Naive thymus-derived CD8-positive, alpha-beta T cell (primary cell): ENCODE results near the gene PLPP4. TPM values are rescaled to one million over a fixed set of nuclear protein-coding genes. Genes with fewer than 3 reads are reported as not detected.

Experiments used
- ATAC-seq, 2 donors: fragments of 150-1000 bp; cut with Tn5 transposase in 1 of 2; sonication (Bioruptor Pico), chemical (Tn5 transposase) in 1 of 2; 1 replicate in 1 of 2; 2 replicates in 1 of 2; pipeline ENCODE4 v1.10.0; 2021; ENCODE audit warnings: mild to moderate bottlenecking in 2 of 2, moderate library complexity in 2 of 2
- POLR2A ChIA-PET: fragments of 350-600 bp; sonication (Branson Sonifier 250); formaldehyde crosslinking; loops from one replicate; lab custom pipeline; 2021; ENCODE audit warnings: antibody characterized with exemption; lab: Charles Lee
- DNase-seq, 10 donors: peaks; one replicate each; pipeline versions ENCODE4 v3.0.0 to v3.0.0-alpha.2; 2020 to 2022
- H3K27ac Mint-ChIP-seq, 10 donors: one replicate each; pipeline ENCODE4 v1.8.0; 2020 to 2022; ENCODE audit warnings: mild to moderate bottlenecking in 10 of 10, mixed read lengths in 10 of 10, moderate library complexity in 4 of 10, inconsistent platforms in 1 of 10
- H3K27me3 Mint-ChIP-seq, 5 donors: one replicate each; pipeline ENCODE4 v1.8.0; 2021 to 2022; ENCODE audit warnings: mixed read lengths in 5 of 5
- H3K36me3 Mint-ChIP-seq, 3 donors: one replicate each; pipeline ENCODE4 v1.8.0; 2020 to 2022; ENCODE audit warnings: mixed read lengths in 3 of 3, mild to moderate bottlenecking in 2 of 3, inconsistent platforms in 1 of 3
- H3K4me1 Mint-ChIP-seq, 4 donors: one replicate each; pipeline ENCODE4 v1.8.0; 2021 to 2022; ENCODE audit warnings: mixed read lengths in 4 of 4
- H3K4me3 Mint-ChIP-seq, 10 donors: one replicate each; pipeline ENCODE4 v1.8.0; 2020 to 2022; ENCODE audit warnings: mild to moderate bottlenecking in 10 of 10, mixed read lengths in 10 of 10, moderate library complexity in 6 of 10, inconsistent platforms in 1 of 10
- H3K9me3 Mint-ChIP-seq, 9 donors: one replicate each; pipeline ENCODE4 v1.8.0; 2020 to 2022; ENCODE audit warnings: mixed read lengths in 9 of 9, mild to moderate bottlenecking in 3 of 9, inconsistent platforms in 1 of 9, moderate library complexity in 1 of 9
- polyA plus RNA-seq, 3 donors: library from polyadenylated mRNA; unstranded; fragments of 300-500 nt; fragmentation: Illumina TruSeq; gene quantifications; one replicate each; pipeline ENCODE4 v1.2.3, GENCODE V29; 2021
- total RNA-seq, 8 experiments: library from RNA in 2 of 8; stranded (reverse) in 2 of 8; gene quantifications; one replicate each; pipeline ENCODE4 v1.2.3 and lab custom pipeline; 2021 to 2026

PLPP4 gene
- not detected for total RNA-seq
- polyA plus RNA-seq = not detected
- total RNA-seq (lab: John Stamatoyannopoulos, UW) = 0 reads per million in 6 experiments

DNA sequence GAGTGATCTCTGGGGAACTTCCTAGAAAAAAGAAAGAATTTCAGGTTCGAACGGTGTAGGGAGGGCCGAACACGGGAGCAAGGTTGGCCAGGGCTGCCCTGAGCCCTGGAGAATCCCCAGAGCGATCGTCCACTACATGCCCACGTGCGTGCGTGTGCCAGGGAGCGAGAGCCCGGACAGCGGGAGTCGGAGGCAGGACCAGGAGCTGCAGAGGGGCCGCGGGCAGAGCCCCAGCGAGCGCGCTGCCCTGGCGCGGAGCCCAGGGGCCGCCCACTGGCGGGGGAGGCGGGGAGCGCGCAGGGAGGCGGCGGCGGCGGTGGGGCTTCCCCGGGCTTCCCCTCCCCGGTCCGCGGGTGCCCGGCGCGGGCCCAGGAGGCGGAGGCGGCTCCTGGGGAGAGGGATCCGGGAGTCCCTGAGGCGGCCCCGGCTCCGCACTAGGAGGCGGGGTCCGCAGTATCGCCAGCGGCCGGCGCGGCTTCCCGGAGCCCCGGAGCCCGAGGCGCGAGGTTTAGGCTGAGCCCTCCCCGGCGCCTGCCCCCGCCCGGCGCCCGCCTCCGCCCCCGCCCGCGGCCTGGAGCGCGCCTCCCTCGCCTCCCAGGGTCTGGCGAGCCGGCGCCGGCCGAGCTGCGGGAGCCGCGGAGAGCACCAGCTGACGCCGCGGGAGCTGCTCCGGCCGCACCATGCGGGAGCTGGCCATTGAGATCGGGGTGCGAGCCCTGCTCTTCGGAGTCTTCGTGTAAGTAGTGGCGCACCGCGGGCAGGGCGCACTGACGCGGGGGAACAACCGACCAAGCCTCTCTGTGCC lies at the start of gene PLPP4:
PLPP4 (plus strand) TSS at position 602 of the 805 bp plus-strand sequence; CDS start at position 681, 79 bp downstream.
- POLR2A ChIA-PET = no interaction called here
- H3K4me3 Mint-ChIP-seq = peak within 1 kb of the TSS in 8 of 10 donors; percentile 32 to 71 (median 52)

DNA sequence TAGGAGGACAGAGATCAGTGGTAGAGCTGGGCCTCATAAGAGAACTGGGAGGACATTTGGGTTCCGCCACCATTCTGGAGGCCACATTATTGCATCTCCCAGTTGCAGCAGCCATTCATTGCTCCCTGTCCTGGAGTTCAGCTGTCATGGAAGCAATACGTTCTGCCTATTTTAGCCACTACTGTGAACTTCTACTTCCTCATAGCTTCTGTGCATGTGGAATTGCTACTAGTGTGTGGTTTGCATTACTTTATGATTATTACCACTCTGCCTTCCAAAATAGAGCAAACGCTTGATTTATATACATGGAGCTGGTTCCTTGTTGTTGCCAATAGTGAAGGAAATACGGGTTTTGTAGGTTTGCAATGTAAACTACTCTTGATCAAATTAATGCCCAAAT lies 47.2 kb upstream of the PLPP4 start:
- no peak overlapping the region for H3K27ac Mint-ChIP-seq

More for the DNA sequence above, at the start of gene PLPP4:
- no peak for DNase-seq
- H3K27me3 Mint-ChIP-seq = peaks cover 19 to 56% (median 29%) of the 10 kb centered on the region in 5 donors
- peaks cover 0 to 1% (median under 1%) of the 10 kb centered on the region in 4 donors for H3K4me1 Mint-ChIP-seq
- no peaks in the 10 kb centered on the region for H3K9me3 Mint-ChIP-seq
- no peak within 1 kb of the TSS for H3K27ac Mint-ChIP-seq
- no peak for ATAC-seq
- H3K36me3 Mint-ChIP-seq = no peaks in the 10 kb centered on the region

DNA sequence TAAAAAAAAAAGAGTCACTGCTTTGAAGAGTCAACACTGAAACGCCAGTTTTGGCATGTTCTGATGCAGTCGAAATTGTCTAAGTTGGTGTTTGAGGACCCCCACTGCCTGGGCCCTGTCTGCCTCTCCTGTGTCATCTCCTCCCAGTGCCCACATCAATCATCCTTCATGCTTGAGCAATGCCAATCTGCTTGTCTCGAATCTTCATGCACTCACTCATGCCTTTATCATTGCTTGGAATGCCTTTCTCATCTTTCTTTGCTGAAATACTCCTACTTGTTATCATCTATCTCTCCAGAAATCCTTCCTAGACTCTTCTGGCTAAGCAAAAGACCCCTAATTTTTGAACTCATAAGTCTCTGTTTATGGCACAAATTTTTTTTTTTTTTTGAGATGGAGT lies 42.1 kb upstream of the PLPP4 start:
- H3K4me1 Mint-ChIP-seq = no peaks in the 10 kb centered on the region
- ATAC-seq (no peak), DNase-seq (no peak)
- H3K4me3 Mint-ChIP-seq = no peak overlapping the region
- H3K9me3 Mint-ChIP-seq = peaks cover 0 to 6% (median 2%) of the 10 kb centered on the region in 9 donors
- H3K27ac Mint-ChIP-seq = peak overlapping the region in 1 of 10 donors; percentile 53
- POLR2A ChIA-PET = no interaction called here
- no peaks in the 10 kb centered on the region for H3K36me3 Mint-ChIP-seq
- peaks cover 5 to 10% (median 8%) of the 10 kb centered on the region in 5 donors for H3K27me3 Mint-ChIP-seq

More for the DNA sequence above, 47.2 kb upstream of the PLPP4 start:
- no peaks in the 10 kb centered on the region for H3K4me1 Mint-ChIP-seq
- no peak for ATAC-seq
- peaks cover 6 to 26% (median 11%) of the 10 kb centered on the region in 5 donors for H3K27me3 Mint-ChIP-seq
- POLR2A ChIA-PET = no interaction called here
- H3K36me3 Mint-ChIP-seq = no peaks in the 10 kb centered on the region
- no peak for DNase-seq
- peaks cover 0 to 9% (median 0%) of the 10 kb centered on the region in 9 donors for H3K9me3 Mint-ChIP-seq
- no peak overlapping the region for H3K4me3 Mint-ChIP-seq

DNA sequence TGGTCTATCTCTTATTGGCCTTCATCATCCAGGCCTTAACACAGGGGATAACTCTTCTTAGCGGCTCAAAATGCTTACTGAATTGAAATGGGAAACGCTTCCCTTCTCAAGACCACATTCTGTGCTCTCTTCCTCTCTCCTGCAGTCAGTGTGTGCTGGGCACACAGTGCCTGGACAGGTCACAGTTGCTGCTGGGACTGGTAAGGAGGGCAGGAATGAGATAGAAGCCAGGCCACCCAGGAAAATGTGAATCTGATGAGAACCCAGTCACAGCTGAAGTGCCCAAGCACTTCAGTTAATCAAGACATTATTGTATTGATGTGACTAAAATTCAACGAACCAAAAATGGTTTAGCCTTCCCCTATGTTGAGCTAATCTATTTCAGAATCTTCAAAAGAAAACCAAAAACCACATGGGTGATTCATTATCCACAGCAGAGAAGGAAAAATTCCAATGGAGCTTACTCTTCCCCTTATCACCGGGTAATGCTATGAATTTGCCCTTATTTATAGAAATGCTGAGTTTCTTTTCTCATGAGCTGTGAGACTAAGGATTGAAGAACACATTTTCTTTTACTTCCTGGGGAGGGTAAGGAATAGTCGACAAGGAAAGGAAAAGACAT lies 41.2 kb upstream of the PLPP4 start:
- Mint-ChIP-seq H3K27me3 (peaks cover 4 to 7% (median 6%) of the 10 kb centered on the region in 5 donors), H3K9me3 (peaks cover 0 to 6% (median 2%) of the 10 kb centered on the region in 9 donors), H3K36me3 (no peaks in the 10 kb centered on the region), H3K4me3 (no peak overlapping the region), H3K27ac (no peak overlapping the region), H3K4me1 (no peaks in the 10 kb centered on the region)
- POLR2A ChIA-PET = no interaction called here
- DNase-seq = no peak
- no peak for ATAC-seq

DNA sequence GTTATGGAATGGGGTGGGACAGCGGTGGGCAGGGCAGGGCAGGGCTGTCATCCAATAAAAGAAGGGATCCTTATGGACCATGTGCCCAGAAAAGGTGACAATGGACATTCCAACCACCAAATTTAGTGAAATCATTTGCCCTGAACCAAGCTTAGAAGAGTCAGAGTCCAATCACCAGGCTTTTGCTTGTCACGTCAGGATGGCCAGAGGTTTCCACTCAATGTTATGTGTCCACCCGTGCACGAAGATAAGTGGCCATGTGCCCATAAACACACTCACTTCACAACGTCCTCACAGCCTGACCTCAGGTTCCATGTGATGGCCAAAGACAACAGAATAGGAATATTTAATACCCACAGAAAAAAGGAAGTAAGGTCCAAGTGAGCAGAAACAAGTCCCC lies 36.6 kb upstream of the PLPP4 start:
- DNase-seq (no peak), ATAC-seq (no peak)
- Mint-ChIP-seq H3K4me1 (no peaks in the 10 kb centered on the region), H3K27me3 (peaks cover 0 to 9% (median 2%) of the 10 kb centered on the region in 5 donors), H3K36me3 (no peaks in the 10 kb centered on the region), H3K4me3 (no peak overlapping the region), H3K9me3 (peaks cover 0 to 22% (median 0%) of the 10 kb centered on the region in 9 donors), H3K27ac (no peak overlapping the region)
- POLR2A ChIA-PET = no interaction called here

DNA sequence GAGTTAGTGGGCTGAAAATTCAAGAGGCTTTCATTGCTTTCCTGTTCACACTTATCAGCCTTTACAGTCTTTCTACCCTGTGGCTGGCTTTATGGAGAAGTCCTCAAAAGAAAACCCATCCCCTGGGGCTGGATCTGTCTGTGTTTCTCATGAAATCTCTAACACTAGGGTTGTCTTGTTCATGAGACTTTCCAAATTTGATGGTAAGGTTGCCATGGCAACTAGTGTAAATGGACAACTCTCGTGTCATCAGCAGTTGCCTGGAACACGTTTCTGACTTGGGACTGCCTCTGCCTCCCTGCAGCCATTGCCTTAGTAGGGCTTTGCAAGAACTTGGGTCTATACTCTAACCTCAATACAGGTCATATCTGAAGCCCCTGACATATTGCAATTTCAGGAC lies 35.8 kb upstream of the PLPP4 start:
- Mint-ChIP-seq H3K36me3 (peaks cover 0 to 1% (median 0%) of the 10 kb centered on the region in 3 donors), H3K4me3 (no peak overlapping the region), H3K27me3 (peaks cover 0 to 15% (median 2%) of the 10 kb centered on the region in 5 donors), H3K9me3 (peaks cover 0 to 31% (median 0%) of the 10 kb centered on the region in 9 donors), H3K27ac (no peak overlapping the region), H3K4me1 (no peaks in the 10 kb centered on the region)
- no peak for ATAC-seq
- DNase-seq = no peak
- POLR2A ChIA-PET = no interaction called here

DNA sequence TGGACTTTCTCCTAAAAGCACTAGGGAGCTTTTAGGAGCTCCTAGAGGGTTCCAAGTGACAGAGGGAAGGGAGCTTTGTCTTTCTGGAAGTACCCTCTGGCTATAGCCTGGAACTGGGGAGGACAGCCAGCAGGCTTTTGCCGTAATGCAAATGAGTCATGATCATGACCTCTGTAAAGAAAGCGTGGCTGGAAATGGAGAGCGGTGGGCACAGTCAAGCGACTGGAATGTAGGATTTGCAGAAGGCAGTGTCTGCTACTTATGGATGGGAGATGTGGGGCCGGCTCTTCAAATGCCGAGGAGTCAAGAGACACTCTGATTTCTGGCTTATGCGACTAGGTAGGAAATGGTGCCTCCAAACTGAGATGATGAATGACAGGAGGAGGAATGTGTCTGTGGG lies 34.6 kb upstream of the PLPP4 start:
- H3K4me3 Mint-ChIP-seq = no peak overlapping the region
- ATAC-seq = no peak
- DNase-seq = no peak
- H3K4me1 Mint-ChIP-seq = no peaks in the 10 kb centered on the region
- H3K27ac Mint-ChIP-seq = no peak overlapping the region
- peaks cover 0 to 1% (median 0%) of the 10 kb centered on the region in 3 donors for H3K36me3 Mint-ChIP-seq
- POLR2A ChIA-PET = no interaction called here
- H3K9me3 Mint-ChIP-seq = peaks cover 0 to 34% (median 0%) of the 10 kb centered on the region in 9 donors
- H3K27me3 Mint-ChIP-seq = peaks cover 0 to 16% (median 2%) of the 10 kb centered on the region in 5 donors

DNA sequence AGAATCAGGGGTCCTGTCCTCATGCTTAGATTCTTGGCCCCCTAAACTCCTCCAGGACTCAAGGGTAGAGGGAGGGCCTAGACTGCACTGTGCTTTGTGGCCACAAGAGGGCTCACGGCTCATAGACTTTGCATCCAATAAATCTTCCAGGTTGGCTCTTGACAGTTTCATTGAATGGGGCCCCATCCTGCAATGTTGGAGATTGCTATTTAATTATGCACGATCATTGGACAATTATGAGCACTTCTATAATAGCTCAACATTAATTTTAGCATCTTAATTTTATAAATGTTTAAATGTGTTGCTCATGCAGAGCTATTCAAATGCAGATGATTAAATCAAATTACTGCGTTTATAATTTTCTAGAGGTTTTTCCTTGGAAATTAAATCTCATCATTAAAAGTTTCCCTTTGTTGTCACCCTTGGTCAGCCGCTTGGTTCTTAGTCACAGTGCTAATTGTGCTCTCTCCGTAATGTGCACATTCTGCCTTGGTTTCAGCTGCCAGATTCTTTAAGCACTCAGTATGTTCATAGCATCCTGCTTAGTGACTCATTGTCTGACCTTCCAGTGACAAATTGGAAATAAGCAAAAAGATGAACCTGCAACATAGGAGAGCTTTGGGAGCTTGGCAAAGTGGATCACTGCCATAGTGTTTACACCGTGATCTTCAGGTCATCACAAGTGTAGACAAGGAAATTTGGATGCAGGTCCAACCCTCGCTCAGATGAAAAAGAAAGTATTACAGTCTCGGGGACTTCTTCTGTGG lies 33.4 kb upstream of the PLPP4 start:
- peaks cover 0 to 34% (median 0%) of the 10 kb centered on the region in 9 donors for H3K9me3 Mint-ChIP-seq
- no peak overlapping the region for H3K27ac Mint-ChIP-seq
- peaks cover 0 to 16% (median 2%) of the 10 kb centered on the region in 5 donors for H3K27me3 Mint-ChIP-seq
- H3K4me3 Mint-ChIP-seq = no peak overlapping the region
- peaks cover 0 to 1% (median 0%) of the 10 kb centered on the region in 3 donors for H3K36me3 Mint-ChIP-seq
- H3K4me1 Mint-ChIP-seq = no peaks in the 10 kb centered on the region
- POLR2A ChIA-PET = no interaction called here
- ATAC-seq (no peak), DNase-seq (no peak)

DNA sequence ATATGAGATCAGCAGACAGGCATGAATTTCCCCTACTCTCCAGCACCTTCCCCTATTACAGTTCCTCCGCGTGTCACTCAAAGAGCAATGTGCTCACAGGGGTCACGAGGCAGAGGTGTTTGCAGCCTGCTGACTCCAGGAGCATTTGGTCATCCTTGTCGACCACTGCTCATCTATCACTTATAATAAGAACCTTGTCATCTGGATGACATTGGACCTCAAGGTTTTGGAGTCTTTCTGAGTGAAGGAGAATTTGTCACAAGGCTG lies 32.9 kb upstream of the PLPP4 start:
- Mint-ChIP-seq H3K4me3 (no peak overlapping the region), H3K27ac (no peak overlapping the region), H3K9me3 (peaks cover 0 to 34% (median 0%) of the 10 kb centered on the region in 9 donors), H3K4me1 (no peaks in the 10 kb centered on the region), H3K27me3 (peaks cover 0 to 16% (median 4%) of the 10 kb centered on the region in 5 donors), H3K36me3 (peaks cover 0 to 1% (median 0%) of the 10 kb centered on the region in 3 donors)
- ATAC-seq (no peak), DNase-seq (no peak)
- POLR2A ChIA-PET = no interaction called here

DNA sequence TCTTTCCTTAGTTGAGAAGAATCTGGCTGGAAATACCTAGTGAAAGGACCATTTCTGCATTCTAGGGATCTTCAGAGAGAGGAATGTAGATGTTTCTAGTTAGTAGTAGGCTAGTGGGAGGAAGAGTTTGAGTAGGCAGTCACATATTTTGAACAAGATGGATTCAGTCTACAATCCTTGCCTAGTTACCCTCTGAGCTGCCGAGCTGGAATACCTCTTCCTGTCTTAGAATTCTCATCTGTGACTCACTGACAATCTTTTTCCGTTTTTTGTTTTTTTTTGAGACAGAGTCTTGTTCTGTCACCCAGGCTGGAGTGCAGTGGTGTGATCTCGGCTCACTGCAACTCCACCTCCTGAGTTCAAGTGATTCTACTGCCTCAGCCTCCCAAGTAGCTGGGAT lies 30.7 kb upstream of the PLPP4 start:
- Mint-ChIP-seq H3K4me3 (no peak overlapping the region), H3K27me3 (peaks cover 5 to 25% (median 11%) of the 10 kb centered on the region in 5 donors), H3K4me1 (peaks cover 0 to 5% (median 1%) of the 10 kb centered on the region in 4 donors), H3K36me3 (peaks cover 0 to 1% (median 0%) of the 10 kb centered on the region in 3 donors), H3K9me3 (peaks cover 0 to 34% (median 0%) of the 10 kb centered on the region in 9 donors), H3K27ac (no peak overlapping the region)
- POLR2A ChIA-PET = no interaction called here
- DNase-seq = no peak
- no peak for ATAC-seq

DNA sequence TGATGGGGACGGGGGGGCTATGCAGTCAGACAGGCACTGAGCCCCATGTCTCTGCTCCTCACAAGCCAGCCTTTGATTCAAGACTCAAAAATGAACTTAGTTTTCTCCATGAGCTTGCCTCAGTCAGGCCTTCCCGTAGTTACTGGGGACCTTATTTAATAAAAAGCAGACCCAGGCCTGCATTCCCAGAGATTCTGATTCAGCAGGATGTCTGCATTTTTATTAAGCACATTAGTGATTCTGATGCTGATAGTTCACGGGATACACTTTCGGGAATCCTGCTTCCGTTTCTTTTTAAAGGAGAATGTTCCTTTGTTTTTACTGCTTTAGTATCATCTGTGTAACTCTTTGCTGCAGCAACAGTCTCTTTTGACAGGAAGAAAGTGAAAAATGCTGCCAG lies 28.3 kb upstream of the PLPP4 start:
- Mint-ChIP-seq H3K27ac (no peak overlapping the region), H3K36me3 (peaks cover 0 to 1% (median 0%) of the 10 kb centered on the region in 3 donors), H3K4me3 (no peak overlapping the region), H3K4me1 (peaks cover 0 to 9% (median 3%) of the 10 kb centered on the region in 4 donors), H3K9me3 (peaks cover 0 to 23% (median 0%) of the 10 kb centered on the region in 9 donors), H3K27me3 (peaks cover 17 to 39% (median 24%) of the 10 kb centered on the region in 5 donors)
- ATAC-seq (no peak), DNase-seq (no peak)
- POLR2A ChIA-PET = no interaction called here

DNA sequence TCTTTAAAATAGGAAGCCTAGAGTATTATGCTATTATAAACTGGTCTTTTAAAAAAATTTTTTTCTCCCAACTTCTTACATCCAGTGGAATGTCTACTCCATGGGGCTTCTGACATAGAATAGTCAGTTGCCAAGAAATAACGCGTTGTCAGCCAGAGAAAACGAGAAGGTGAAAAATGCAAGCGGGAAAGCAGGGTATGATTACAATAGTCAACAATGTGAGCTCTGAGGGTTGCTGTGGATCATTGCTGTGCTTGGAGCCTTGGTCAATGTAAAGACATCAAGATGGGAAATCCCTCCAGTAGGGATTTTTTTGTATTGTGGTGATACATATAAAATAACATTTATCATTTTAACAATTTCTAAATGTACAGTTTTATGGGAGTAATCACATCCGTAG lies 27.6 kb upstream of the PLPP4 start:
- H3K9me3 Mint-ChIP-seq = peaks cover 0 to 22% (median 0%) of the 10 kb centered on the region in 9 donors
- ATAC-seq (no peak), DNase-seq (no peak)
- H3K27me3 Mint-ChIP-seq = peaks cover 17 to 39% (median 24%) of the 10 kb centered on the region in 5 donors
- POLR2A ChIA-PET = no interaction called here
- peak overlapping the region in 1 of 10 donors; percentile 3 for H3K27ac Mint-ChIP-seq
- no peak overlapping the region for H3K4me3 Mint-ChIP-seq
- peaks cover 0 to 9% (median 3%) of the 10 kb centered on the region in 4 donors for H3K4me1 Mint-ChIP-seq
- peaks cover 0 to 1% (median 0%) of the 10 kb centered on the region in 3 donors for H3K36me3 Mint-ChIP-seq
